KOPT-K1 (cell line): ENCODE measurements around the gene POLR1A.

ENCODE experiments used
- H3K27ac ChIP-seq: fragments of 200-600 bp; sonication (generic); 2 replicates; pipeline ENCODE4 v1.5.1; 2016; ENCODE audit warnings: antibody characterized with exemption, mild to moderate bottlenecking, low read depth, low read length; ENCODE audit not compliant: poor library complexity, severe bottlenecking
- H3K36me3 ChIP-seq: fragments of 200-600 bp; sonication (generic); 2 replicates; pipeline ENCODE4 v1.5.1; 2017; ENCODE audit warnings: antibody characterized with exemption, mild to moderate bottlenecking, low read length, moderate library complexity; ENCODE audit not compliant: insufficient read depth
- H3K9me3 ChIP-seq: fragments of 200-600 bp; sonication (generic); 2 replicates; pipeline ENCODE4 v1.5.1; 2017; ENCODE audit warnings: antibody characterized with exemption, low read length, mild to moderate bottlenecking; ENCODE audit not compliant: insufficient read depth, poor library complexity, severe bottlenecking

The POLR1A gene

DNA sequence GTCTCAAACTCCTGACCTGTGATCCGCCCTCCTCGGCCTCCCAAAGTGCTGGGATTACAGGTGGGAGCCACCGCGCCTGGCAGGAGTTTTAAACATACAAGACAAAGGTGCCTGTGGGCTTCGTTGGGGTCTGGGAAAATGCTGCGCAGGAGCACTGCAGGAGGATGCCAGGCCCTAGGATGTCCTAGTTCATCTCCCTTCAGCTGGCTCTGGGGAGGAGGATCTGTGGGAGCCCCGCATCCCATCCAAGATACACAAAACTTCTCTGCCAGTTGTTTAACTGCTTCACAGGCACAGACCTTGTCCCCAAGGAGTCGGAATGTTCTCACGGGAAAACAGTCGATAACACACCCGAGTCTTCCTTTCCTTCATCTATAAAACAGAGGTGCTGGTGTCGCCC lies 89.1 kb downstream of the POLR1A start:
- Histone ChIP-seq H3K36me3 (no peaks in the 10 kb centered on the region), H3K27ac (no peak overlapping the region), H3K9me3 (peaks cover 24% of the 10 kb centered on the region)

DNA sequence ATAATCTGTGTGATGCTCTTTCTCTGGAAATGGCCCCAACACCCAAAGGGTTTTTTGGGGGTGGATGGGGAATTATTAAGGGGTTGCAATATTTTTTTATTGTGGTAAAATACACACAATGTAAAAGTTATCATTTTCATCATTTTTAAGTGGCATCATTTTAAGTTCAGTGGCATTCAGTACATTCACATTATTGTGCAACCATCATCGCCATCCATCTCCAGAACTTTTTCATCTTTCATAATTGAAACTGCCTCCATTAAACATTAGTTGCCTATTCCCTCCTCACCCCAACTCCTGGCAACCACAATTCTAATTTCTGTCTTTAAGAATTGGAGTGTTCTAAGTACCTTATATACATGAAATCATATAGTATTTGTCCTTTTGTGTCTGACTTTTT lies 90.0 kb downstream of the POLR1A start:
- Histone ChIP-seq H3K36me3 (no peaks in the 10 kb centered on the region), H3K27ac (no peak overlapping the region), H3K9me3 (peaks cover 24% of the 10 kb centered on the region)

DNA sequence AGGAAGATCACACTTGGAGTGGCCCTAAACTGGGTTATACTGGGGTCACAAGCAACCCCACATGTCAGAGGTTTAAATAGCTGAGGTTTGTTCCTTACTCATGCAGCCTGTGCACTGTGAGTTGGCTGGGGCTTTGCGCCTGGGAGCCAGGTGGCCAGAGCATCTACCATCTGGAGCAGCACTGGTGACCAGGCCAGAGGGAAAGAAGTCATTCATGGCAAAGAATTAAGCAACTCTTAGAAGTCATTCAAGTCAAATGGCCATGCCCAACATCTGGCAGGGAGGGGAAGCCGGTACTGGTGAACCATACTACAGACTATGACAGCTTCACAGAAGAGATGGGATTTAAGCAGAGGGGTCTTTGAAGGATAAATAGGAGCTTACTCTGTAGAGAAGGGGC lies 90.7 kb downstream of the POLR1A start:
- no peak overlapping the region for H3K27ac ChIP-seq
- H3K36me3 ChIP-seq: no peaks in the 10 kb centered on the region
- H3K9me3 ChIP-seq: peaks cover 24% of the 10 kb centered on the region

DNA sequence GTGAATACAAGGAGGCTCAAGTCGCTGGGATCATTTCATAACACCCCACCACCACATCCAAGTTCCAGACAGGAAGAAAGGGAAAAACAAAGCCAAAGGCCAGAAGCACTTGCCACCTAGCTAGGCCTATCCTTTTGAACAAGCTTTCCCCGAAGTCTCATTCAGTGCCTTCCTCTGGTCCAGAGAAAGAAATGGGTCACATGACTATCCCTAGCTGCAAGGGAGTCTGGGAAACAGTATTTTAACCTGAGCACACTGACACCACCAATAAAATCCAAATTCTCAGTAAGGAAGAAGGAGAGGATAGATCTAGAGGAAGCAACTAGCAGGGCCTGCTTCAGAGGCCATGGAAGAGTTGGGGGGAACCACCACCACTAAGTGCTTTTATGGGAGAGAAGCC lies 91.2 kb downstream of the POLR1A start:
- Histone ChIP-seq H3K36me3 (no peaks in the 10 kb centered on the region), H3K9me3 (peaks cover 24% of the 10 kb centered on the region), H3K27ac (no peak overlapping the region)

DNA sequence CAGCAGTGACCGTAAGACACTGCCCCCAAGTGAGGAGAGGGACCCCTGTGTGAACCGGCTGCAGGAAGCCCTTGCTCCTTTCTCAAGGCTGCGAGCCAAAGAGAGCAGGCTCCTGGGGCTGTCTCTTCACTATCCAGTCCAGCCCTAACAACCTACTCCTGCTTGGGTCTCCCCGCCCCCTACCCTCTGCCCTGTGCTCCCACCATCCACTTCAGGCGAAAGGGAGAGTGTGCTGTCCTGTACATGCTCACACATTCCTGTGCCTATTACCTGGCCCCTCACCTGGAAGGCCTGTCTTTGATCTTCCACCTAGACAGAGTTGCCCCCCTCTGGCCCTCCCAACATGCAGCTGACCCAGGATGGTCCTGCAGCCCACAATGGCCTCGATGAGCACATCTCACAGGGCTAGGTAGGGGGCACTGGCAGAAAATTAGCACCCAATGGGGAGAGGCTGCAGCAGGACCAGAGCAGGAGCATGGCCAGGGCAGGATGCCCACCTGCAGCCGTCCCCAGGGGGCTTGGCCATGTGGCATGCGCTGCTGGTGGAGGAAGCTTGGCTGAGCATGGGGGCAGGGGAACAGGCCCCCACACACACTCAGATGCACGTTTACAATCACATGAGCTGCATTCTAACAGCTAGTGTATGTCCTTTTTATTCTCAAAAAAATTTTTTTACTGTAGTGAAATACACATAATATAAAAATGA lies 93.5 kb downstream of the POLR1A start:
- no peak overlapping the region for H3K27ac ChIP-seq
- H3K9me3 ChIP-seq: peaks cover 27% of the 10 kb centered on the region
- no peaks in the 10 kb centered on the region for H3K36me3 ChIP-seq

DNA sequence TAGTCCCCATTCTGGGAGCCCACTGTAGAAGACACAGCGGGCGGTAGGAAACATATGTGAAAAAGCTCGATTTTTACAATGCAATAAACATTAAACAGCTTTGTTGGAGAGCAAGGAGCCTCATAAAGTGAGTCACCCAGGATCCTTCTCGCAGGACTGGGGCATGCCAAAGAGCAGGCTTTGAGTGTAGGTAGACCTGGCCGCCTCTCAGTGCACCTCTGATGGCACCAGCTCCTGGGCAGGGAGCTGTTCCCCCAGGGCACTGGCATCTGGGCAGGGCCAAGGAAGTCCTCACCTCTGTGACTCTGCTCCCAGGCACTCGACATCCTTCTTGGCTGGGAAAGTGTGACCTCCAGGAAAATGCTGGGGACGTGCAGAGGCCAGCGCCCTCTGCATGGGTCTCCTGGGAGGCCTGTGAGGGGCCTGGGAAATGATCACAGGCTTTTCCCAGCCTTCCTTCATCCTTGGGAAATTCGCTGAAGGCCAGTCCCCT lies 94.2 kb downstream of the POLR1A start:
- H3K9me3 ChIP-seq: peaks cover 30% of the 10 kb centered on the region
- no peak overlapping the region for H3K27ac ChIP-seq
- H3K36me3 ChIP-seq: no peaks in the 10 kb centered on the region

DNA sequence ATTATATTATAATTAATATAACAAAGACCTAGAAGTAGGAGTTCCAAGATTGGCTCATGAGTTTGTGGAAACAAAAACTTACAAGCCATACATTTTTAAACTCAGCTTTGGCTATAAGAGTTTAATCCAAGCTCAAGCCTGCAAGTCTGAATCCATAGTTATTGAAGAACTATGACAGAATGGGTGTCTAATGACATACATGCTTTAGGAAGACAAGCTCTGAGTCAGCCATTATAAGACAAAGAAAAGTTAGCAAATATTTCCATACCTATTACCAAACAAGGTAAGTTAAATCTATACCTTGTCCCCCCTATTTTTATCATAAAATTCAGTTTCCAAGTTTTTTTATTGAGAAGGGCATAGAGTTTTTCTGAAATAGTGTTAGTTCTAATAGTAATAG lies 95.6 kb downstream of the POLR1A start:
- Histone ChIP-seq H3K36me3 (no peaks in the 10 kb centered on the region), H3K27ac (no peak overlapping the region), H3K9me3 (peaks cover 43% of the 10 kb centered on the region)

DNA sequence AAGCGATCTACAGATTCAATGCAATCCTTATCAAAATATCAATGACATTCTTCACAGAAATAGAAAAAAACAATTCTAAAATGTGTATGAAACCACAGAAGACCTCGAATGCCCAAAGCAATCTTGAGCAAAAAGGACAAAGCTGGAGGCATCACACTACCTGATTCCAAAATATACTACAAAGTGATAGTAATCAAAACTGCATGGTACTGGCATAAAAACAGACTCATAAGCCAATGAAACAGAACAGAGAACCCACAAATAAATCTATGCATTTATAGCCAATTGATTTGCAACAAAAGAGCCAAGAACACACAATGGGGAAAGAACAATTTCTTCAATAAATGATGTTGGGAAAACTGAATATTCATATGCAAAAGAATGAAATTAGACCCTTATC lies 99.2 kb downstream of the POLR1A start:
- Histone ChIP-seq H3K27ac (no peak overlapping the region), H3K36me3 (no peaks in the 10 kb centered on the region), H3K9me3 (peaks cover 26% of the 10 kb centered on the region)

DNA sequence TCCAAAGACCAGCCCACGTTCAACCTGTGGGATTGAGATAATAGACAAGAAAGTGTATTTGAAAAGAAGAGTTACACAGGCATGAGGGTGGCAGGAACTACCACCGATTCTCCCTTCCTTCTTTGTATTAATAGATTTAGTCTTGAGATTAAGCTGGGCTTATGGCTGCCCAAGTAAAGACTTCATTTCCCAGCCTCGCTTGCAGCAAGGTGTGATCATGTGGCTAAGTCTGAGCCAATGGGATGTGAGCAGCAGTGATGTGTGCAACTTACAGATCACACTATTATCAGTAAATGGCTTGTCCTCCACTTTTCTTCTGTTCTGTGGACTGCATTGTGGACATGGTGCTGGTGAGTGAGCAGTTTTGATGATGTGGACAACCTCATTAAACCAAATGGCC lies 101.7 kb downstream of the POLR1A start:
- H3K36me3 ChIP-seq: no peaks in the 10 kb centered on the region

DNA sequence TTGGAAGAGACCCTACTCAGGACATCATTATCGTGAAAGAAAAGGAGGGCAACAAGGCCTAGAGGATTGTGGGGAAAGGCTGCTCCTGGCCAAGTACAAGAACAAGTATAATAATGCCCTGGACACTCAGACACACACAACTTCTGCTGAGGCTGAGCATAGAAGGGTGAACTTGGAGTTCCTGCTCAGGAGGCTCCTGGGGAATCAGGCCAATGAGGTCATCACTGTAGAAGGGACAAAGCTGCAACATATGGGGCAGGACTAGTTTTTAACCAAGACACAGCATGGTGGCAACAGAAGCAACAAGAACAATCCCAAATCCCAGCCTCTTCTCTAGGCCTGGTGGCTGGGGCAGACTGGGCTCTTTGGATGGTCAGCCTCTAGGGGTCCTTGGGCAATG lies 102.6 kb downstream of the POLR1A start:
- Histone ChIP-seq H3K27ac (no peak overlapping the region), H3K36me3 (no peaks in the 10 kb centered on the region)

More for the DNA sequence above, 101.7 kb downstream of the POLR1A start:
- Histone ChIP-seq H3K9me3 (peaks cover 26% of the 10 kb centered on the region), H3K27ac (no peak overlapping the region)

DNA sequence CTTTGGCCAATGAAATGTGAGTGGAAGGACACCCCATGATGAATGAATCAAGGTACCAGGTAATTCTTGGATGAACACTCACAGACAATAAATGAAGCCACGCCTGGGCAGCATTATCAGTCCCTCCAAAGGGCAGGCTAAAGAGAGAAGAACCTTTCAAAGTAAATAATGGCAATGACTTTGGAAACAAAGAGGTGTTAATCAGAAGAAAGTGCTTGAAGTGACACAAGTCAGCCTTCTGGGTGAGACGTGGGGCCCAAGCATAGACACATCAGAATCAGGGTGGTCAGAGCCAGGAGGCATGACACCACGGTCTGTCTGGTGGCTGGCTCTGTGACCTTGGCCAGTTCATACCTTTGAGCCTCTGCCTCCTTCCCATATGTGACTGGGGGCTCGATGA lies 103.3 kb downstream of the POLR1A start:
- H3K27ac ChIP-seq: no peak overlapping the region
- H3K9me3 ChIP-seq: peaks cover 23% of the 10 kb centered on the region
- no peaks in the 10 kb centered on the region for H3K36me3 ChIP-seq

More for the DNA sequence above, 102.6 kb downstream of the POLR1A start:
- peaks cover 26% of the 10 kb centered on the region for H3K9me3 ChIP-seq

DNA sequence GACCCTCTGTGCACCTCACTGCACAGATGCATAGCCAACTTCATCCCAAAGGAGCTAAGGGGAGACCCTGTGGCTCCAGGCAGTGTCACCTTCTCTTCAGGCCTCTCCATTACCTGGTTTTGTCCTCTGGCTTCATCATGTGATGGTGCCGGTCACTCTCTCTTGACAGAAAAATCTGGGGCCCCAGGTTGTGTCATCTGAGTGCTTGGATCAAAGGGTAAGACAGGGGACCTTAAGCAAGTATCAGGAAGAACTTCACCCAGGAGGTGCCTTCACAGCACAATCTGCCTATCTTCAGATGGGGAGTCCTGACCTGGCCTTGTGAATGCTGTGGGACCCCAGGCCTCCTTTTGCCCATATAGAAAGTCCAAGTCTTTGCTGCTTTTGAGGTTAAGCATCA lies 104.4 kb downstream of the POLR1A start:
- Histone ChIP-seq H3K36me3 (no peaks in the 10 kb centered on the region), H3K9me3 (peaks cover 19% of the 10 kb centered on the region), H3K27ac (no peak overlapping the region)

DNA sequence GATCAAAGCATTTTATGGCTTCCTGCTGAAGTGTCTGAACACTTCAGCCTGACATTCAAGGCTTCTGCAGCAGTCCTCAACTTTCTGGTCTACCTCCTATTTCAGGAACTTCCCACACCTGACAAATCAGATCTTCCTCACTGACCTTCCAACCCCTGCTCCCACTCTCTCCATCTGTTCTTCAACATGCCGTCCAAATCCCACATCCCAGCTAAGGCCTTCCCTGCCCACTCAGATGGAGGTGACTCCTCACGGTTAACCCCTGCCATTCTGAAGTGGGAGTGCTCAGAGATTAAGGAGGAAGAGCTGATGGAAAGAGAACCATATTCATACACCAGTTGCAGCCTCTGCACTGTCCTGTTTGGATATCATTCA lies 104.8 kb downstream of the POLR1A start:
- Histone ChIP-seq H3K9me3 (peaks cover 15% of the 10 kb centered on the region), H3K27ac (no peak overlapping the region), H3K36me3 (no peaks in the 10 kb centered on the region)

DNA sequence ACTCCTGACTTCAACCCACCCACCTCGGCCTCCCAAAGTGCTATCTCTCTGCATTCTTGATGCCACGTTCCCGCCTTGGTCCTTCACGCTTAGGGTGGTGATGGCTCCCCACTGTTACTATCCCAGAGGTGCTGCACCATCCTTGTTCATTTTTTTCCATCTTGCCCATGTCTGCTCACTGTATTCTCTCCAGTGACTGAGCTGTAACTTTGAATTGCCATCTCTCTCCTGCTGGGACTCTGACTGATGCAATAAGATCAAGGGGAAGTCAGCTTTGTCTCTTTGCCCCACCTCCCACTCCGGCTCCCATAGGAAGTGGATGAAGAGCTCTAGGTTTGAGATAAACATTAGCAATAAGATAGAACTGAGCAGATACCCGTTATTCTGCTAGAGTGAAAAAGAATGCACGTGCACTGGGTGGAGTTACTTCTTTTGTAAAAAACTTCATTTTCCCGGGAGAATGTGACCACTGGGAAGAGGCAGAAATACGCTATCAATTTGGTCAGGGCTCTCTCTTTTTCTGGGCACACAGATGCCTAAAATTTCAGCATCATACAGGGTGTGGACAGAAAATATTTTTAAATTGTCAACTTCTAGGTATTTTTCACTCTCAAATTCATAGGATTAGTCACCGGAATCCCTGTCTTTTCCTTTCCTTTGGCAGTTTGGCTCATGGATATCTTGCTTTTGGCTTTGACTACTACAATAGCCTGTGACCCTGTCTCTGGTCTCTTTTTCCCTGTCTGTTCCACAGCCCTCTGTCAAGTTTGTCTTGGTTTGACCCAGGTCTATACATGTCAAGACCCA lies 105.4 kb downstream of the POLR1A start:
- H3K36me3 ChIP-seq: no peaks in the 10 kb centered on the region
- H3K9me3 ChIP-seq: peaks cover 9% of the 10 kb centered on the region
- H3K27ac ChIP-seq: peak overlapping the region; percentile 70

DNA sequence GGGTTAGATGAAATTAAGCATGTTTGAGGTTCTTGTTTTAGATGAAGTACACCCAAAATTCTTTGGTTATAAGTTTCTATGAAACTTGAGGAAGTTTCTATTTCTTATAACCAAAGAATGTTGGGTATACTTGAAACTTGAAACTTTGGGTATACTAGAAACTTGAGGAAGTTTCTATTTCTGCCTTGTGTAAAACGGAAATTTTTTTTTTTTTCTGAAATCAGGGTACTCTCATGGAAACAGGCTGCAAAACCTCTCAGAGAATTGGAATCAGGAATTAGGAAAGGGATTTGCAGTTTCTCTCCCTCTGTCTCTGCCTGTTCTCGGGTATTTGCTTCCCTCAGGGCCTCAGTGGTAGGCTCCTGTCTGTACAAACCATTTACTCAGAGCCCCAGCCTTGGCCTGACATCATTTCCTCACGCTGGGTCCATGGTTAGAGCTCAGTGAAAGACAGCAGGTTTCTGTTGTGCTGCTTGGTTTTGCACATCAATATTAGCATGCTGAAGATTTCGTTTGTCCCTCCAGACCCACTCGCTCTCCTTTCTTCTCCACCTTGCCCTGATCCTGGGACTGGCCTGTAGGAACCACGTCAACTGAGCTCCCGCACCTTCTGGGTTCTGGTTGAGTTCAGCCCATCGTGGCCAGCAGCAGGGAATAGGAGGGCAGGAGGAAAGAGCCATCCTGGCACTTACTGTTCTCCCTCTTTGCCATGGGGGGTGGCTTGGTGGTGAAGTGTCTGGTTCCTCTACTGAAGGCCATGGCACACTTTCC lies 106.4 kb downstream of the POLR1A start:
- no peaks in the 10 kb centered on the region for H3K36me3 ChIP-seq
- H3K9me3 ChIP-seq: no peaks in the 10 kb centered on the region
- H3K27ac ChIP-seq: peak overlapping the region; percentile 70
